Measurements from ENCODE around the gene NDUFS6. TPM values are rescaled to one million over a fixed set of nuclear protein-coding genes. Genes with fewer than 3 reads are reported as not detected.

Gene NDUFS6
- polyA plus RNA-seq, 2 of the 4 experiments (the other 2 are of a cell fraction) = 76.0 to 192 TPM

DNA sequence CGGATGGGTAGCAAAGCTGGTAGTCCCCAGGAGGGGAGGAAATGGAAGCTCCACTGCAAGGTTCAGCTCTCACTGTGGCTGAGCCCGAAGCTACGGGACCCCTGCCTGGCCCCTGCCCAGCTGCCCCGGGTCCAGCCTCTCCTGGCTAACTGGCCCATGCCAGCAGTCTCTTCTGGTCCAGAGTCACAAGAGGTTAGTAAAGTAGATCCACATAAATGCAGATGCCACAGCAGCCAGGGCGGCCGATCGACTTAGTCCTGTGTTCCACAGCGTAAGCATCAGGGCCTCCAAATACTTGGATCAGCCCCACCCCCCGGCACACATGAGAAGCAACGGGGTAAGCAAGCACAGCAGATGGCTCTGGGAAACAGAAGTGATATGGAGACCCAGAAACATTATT lies 43.7 kb upstream of the NDUFS6 start:
- Histone ChIP-seq H3K4me2 (no peak overlapping the region), H3K9me3 (no peaks in the 10 kb centered on the region), H3K4me3 (no peak overlapping the region), H3K4me1 (no peaks in the 10 kb centered on the region), H3K27ac (no peak overlapping the region)
- FAIRE-seq (no peak), DNase-seq (ENCODE audit: low read depth in 1 of 2, low spot score in 1 of 2) (no peak), ATAC-seq (no peak)
- ChIA-PET CTCF (no interaction called here), POLR2A (no interaction called here)
- 30% methylated on average over 8 of the region's 10 CpGs for WGBS (ENCODE audit: missing lambda C conversion rate)
- no peak for TF ChIP-seq FOSL2 (IDR thresholded peaks at IDR 0.05)
- no peak for TF ChIP-seq FOSL2 (CRISPR knock-in tag; IDR thresholded peaks at IDR 0.05)
- TF ChIP-seq, protein P1, sequence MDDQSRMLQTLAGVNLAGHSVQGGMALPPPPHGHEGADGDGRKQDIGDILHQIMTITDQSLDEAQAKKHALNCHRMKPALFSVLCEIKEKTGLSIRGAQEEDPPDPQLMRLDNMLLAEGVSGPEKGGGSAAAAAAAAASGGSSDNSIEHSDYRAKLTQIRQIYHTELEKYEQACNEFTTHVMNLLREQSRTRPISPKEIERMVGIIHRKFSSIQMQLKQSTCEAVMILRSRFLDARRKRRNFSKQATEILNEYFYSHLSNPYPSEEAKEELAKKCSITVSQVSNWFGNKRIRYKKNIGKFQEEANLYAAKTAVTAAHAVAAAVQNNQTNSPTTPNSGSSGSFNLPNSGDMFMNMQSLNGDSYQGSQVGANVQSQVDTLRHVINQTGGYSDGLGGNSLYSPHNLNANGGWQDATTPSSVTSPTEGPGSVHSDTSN (IDR thresholded peaks at IDR 0.05) = no peak
- TF ChIP-seq JUN (IDR thresholded peaks at IDR 0.05) = no peak
- TF ChIP-seq, protein P2, sequence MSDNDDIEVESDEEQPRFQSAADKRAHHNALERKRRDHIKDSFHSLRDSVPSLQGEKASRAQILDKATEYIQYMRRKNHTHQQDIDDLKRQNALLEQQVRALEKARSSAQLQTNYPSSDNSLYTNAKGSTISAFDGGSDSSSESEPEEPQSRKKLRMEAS (IDR thresholded peaks at IDR 0.05) = no peak
- TF ChIP-seq, protein P3, sequence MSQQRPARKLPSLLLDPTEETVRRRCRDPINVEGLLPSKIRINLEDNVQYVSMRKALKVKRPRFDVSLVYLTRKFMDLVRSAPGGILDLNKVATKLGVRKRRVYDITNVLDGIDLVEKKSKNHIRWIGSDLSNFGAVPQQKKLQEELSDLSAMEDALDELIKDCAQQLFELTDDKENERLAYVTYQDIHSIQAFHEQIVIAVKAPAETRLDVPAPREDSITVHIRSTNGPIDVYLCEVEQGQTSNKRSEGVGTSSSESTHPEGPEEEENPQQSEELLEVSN (IDR thresholded peaks at IDR 0.05; ENCODE audit: borderline replicate concordance, low read depth) = no peak
- no peak for TF ChIP-seq KDM5A (IDR thresholded peaks at IDR 0.05)
- no peak for TF ChIP-seq TP53 (CRISPR knock-in tag; IDR thresholded peaks at IDR 0.05)
- TF ChIP-seq, protein P4, sequence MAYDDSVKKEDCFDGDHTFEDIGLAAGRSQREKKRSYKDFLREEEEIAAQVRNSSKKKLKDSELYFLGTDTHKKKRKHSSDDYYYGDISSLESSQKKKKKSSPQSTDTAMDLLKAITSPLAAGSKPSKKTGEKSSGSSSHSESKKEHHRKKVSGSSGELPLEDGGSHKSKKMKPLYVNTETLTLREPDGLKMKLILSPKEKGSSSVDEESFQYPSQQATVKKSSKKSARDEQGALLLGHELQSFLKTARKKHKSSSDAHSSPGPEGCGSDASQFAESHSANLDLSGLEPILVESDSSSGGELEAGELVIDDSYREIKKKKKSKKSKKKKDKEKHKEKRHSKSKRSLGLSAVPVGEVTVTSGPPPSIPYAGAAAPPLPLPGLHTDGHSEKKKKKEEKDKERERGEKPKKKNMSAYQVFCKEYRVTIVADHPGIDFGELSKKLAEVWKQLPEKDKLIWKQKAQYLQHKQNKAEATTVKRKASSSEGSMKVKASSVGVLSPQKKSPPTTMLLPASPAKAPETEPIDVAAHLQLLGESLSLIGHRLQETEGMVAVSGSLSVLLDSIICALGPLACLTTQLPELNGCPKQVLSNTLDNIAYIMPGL (CRISPR knock-in tag; IDR thresholded peaks at IDR 0.05; ENCODE audit: borderline replicate concordance) = no peak
- TF ChIP-seq JUNB (IDR thresholded peaks at IDR 0.05) = no peak

DNA sequence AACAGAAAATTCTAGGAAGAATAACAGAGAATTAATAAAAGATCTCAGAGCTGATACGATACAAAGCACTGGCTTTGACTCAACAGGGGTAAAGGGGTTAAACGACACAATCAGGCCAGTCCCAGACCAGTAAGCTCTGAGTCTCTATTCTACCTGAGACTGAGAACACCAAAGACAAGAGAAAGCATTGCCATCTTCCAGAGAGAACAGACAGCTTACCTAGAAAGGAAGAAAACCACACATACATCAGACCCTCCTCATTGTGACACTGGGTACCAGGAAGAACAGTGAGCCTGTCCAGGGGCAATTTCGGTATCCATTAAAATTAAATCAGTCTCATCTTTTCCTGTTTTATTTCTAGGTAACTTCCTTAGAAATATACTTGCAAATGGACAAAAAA lies 42.6 kb upstream of the NDUFS6 start:
- FAIRE-seq (no peak), ATAC-seq (no peak), DNase-seq (ENCODE audit: low read depth in 1 of 2, low spot score in 1 of 2) (no peak)
- TF ChIP-seq, protein P3 (IDR thresholded peaks at IDR 0.05; ENCODE audit: borderline replicate concordance, low read depth) = no peak
- TF ChIP-seq RCOR1 (IDR thresholded peaks at IDR 0.05; ENCODE audit: low read depth, low read length) = no peak
- H3K27ac ChIP-seq = no peak overlapping the region
- H3K9me3 ChIP-seq = no peaks in the 10 kb centered on the region
- no peak overlapping the region for H3K4me2 ChIP-seq
- H3K4me3 ChIP-seq = no peak overlapping the region
- ChIA-PET CTCF (no interaction called here), POLR2A (no interaction called here)
- 17% methylated on average over 3 of the region's 3 CpGs for WGBS (ENCODE audit: missing lambda C conversion rate)
- H3K4me1 ChIP-seq = no peaks in the 10 kb centered on the region

DNA sequence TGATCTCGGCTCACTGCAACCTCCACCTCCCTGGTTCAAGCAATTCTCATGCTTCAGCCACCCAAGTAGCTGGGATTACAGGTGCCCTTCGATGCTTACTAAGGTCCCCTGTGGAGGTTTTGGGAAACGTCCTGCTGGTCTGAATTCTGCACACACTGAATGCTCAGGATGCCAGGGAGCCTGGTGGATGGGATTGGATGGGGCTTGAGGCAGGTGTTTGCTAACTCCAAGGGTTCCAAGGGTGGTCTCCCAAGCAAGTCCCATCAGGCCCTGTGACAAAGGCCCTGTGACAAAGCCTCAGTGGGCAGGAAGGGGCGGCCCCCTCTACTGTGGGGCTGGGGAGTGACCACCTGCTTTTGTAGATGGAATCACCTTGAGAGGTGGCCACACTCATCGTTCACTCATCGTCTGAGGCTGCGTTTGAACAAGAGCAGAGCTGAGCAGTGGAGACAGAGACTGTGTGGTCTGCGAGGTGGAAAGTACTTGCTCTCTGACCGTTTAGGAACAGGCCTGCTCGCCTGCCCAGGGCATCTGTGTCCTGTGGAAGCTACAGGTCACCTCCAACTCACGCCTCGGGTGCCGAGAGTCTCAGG lies 41.7 kb upstream of the NDUFS6 start:
- Histone ChIP-seq H3K27ac (no peak overlapping the region), H3K4me3 (no peak overlapping the region), H3K9me3 (no peaks in the 10 kb centered on the region), H3K4me2 (no peak overlapping the region), H3K4me1 (no peaks in the 10 kb centered on the region)
- FAIRE-seq (no peak), DNase-seq (ENCODE audit: low read depth in 1 of 2, low spot score in 1 of 2) (no peak), ATAC-seq (no peak)
- 35% methylated on average over 13 of the region's 13 CpGs for WGBS (ENCODE audit: missing lambda C conversion rate)
- CTCF ChIA-PET = interaction anchor here (1.0 kb wide), 1 partner anchor 9 kb away, joined by 3 read pairs; no protein-coding TSS in a partner anchor
- POLR2A ChIA-PET = no interaction called here
- TF ChIP-seq, protein P4 (CRISPR knock-in tag; IDR thresholded peaks at IDR 0.05; ENCODE audit: borderline replicate concordance) = no peak
- TF ChIP-seq, protein P5, sequence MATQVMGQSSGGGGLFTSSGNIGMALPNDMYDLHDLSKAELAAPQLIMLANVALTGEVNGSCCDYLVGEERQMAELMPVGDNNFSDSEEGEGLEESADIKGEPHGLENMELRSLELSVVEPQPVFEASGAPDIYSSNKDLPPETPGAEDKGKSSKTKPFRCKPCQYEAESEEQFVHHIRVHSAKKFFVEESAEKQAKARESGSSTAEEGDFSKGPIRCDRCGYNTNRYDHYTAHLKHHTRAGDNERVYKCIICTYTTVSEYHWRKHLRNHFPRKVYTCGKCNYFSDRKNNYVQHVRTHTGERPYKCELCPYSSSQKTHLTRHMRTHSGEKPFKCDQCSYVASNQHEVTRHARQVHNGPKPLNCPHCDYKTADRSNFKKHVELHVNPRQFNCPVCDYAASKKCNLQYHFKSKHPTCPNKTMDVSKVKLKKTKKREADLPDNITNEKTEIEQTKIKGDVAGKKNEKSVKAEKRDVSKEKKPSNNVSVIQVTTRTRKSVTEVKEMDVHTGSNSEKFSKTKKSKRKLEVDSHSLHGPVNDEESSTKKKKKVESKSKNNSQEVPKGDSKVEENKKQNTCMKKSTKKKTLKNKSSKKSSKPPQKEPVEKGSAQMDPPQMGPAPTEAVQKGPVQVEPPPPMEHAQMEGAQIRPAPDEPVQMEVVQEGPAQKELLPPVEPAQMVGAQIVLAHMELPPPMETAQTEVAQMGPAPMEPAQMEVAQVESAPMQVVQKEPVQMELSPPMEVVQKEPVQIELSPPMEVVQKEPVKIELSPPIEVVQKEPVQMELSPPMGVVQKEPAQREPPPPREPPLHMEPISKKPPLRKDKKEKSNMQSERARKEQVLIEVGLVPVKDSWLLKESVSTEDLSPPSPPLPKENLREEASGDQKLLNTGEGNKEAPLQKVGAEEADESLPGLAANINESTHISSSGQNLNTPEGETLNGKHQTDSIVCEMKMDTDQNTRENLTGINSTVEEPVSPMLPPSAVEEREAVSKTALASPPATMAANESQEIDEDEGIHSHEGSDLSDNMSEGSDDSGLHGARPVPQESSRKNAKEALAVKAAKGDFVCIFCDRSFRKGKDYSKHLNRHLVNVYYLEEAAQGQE (IDR thresholded peaks at IDR 0.05) = no peak
- TF ChIP-seq ESRRA (IDR thresholded peaks at IDR 0.05; ENCODE audit: borderline replicate concordance, low read length) = no peak
- TF ChIP-seq, protein P1 (IDR thresholded peaks at IDR 0.05) = no peak
- TF ChIP-seq BHLHE40 (IDR thresholded peaks at IDR 0.05; ENCODE audit: low read depth, low read length) = no peak
- TF ChIP-seq ZC3H11A (IDR thresholded peaks at IDR 0.05) = no peak
- TF ChIP-seq NR3C1 (IDR thresholded peaks at IDR 0.05) = no peak
- no peak for TF ChIP-seq RARB (CRISPR knock-in tag; IDR thresholded peaks at IDR 0.05)
- TF ChIP-seq, protein P6, sequence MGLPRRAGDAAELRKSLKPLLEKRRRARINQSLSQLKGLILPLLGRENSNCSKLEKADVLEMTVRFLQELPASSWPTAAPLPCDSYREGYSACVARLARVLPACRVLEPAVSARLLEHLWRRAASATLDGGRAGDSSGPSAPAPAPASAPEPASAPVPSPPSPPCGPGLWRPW (IDR thresholded peaks at IDR 0.05) = no peak
- TF ChIP-seq HOXB5 (CRISPR knock-in tag; IDR thresholded peaks at IDR 0.05) = no peak
- no peak for TF ChIP-seq HOXA7 (CRISPR knock-in tag; IDR thresholded peaks at IDR 0.05)

Data from A549 (cell line).